HEK293 (cell line): ENCODE results near the gene PDXK.

Source experiments
- CTCF ChIA-PET: fragments of 350-600 bp; formaldehyde crosslinking; extraction: SDS; loops from one replicate; lab custom pipeline; 2021; ENCODE audit warnings: antibody characterized with exemption; lab: Yijun Ruan, JAX
- POLR2A ChIA-PET: fragments of 300-600 bp; formaldehyde crosslinking; extraction: SDS; loops from one replicate; lab custom pipeline; 2020; ENCODE audit warnings: antibody characterized with exemption, inconsistent platforms; lab: Yijun Ruan, JAX
- H3K27ac ChIP-seq: fragments of 200-500 bp; sonication (Bioruptor generic); 2 replicates; pipeline ENCODE4 v1.5.1; 2014; ENCODE audit warnings: low read depth, low read length, control low read depth, inconsistent platforms; ENCODE audit errors: extremely low read depth
- H3K36me3 ChIP-seq, 2 experiments: fragments of 200-500 bp in 1 of 2; sonication (Bioruptor generic) in 1 of 2; 1 replicate in 1 of 2; 2 replicates in 1 of 2; pipeline ENCODE4 v1.5.1; 2014 to 2017; ENCODE audit warnings: inconsistent platforms in 2 of 2, low read length in 2 of 2; ENCODE audit not compliant: control insufficient read depth in 2 of 2, insufficient read depth in 1 of 2
- H3K4me1 ChIP-seq: fragments of 200-500 bp; sonication (Bioruptor generic); 2 replicates; pipeline ENCODE4 v1.5.1; 2014; ENCODE audit warnings: mild to moderate bottlenecking, low read length, inconsistent platforms; ENCODE audit not compliant: control insufficient read depth, insufficient read depth
- H3K4me3 ChIP-seq: 2 replicates; pipeline ENCODE4 v1.5.1; 2011; ENCODE audit warnings: low read depth, mild to moderate bottlenecking, control low read depth, low read length, moderate library complexity
- H3K9me3 ChIP-seq: fragments of 200-500 bp; sonication (Bioruptor generic); 2 replicates; pipeline ENCODE4 v1.5.1; 2014; ENCODE audit warnings: low read depth, low read length, inconsistent platforms; ENCODE audit not compliant: control insufficient read depth, insufficient read depth
- INSM2 ChIP-seq: fragments of 450-650 bp; formaldehyde crosslinking; IDR thresholded peaks from 2 replicates; pipeline ENCODE4 v1.5.1; 2016; ENCODE audit warnings: missing biosample characterization, missing genetic modification characterization
- KLF16 ChIP-seq: fragments of 450-650 bp; formaldehyde crosslinking; IDR thresholded peaks from 2 replicates; pipeline ENCODE4 v1.5.1; 2017; ENCODE audit warnings: missing biosample characterization, missing genetic modification characterization
- PRDM4 ChIP-seq: fragments of 450-650 bp; formaldehyde crosslinking; IDR thresholded peaks from 2 replicates; pipeline ENCODE4 v1.5.1; 2017; ENCODE audit warnings: missing biosample characterization, missing genetic modification characterization
- REPIN1 ChIP-seq: fragments of 450-650 bp; formaldehyde crosslinking; IDR thresholded peaks from 2 replicates; pipeline ENCODE4 v1.5.1; 2017; ENCODE audit warnings: missing biosample characterization, missing genetic modification characterization, low read depth
- ZBTB11 ChIP-seq: fragments of 450-650 bp; formaldehyde crosslinking; conservative IDR thresholded peaks from 2 replicates; pipeline ENCODE4 v1.5.1; 2016; ENCODE audit warnings: low read depth, missing biosample characterization, missing genetic modification characterization
- ZBTB17 ChIP-seq: fragments of 450-650 bp; formaldehyde crosslinking; IDR thresholded peaks from 2 replicates; pipeline ENCODE4 v1.5.1; 2016; ENCODE audit warnings: missing biosample characterization, missing genetic modification characterization
- ZEB2 ChIP-seq: fragments of 450-650 bp; formaldehyde crosslinking; IDR thresholded peaks from 2 replicates; pipeline ENCODE4 v1.5.1; 2016; ENCODE audit warnings: missing biosample characterization, missing genetic modification characterization
- ZNF175 ChIP-seq: fragments of 450-650 bp; formaldehyde crosslinking; IDR thresholded peaks from 2 replicates; pipeline ENCODE4 v1.5.1; 2016; ENCODE audit warnings: missing biosample characterization, missing genetic modification characterization
- ZNF24 ChIP-seq: fragments of 450-650 bp; formaldehyde crosslinking; IDR thresholded peaks from 2 replicates; pipeline ENCODE4 v1.5.1; 2016; ENCODE audit warnings: missing biosample characterization, missing genetic modification characterization
- ZNF280C ChIP-seq: fragments of 450-650 bp; formaldehyde crosslinking; IDR thresholded peaks from 2 replicates; pipeline ENCODE4 v1.5.1; 2016; ENCODE audit warnings: missing biosample characterization, missing genetic modification characterization
- ZNF354C ChIP-seq: fragments of 450-650 bp; formaldehyde crosslinking; IDR thresholded peaks from 2 replicates; pipeline ENCODE4 v1.5.1; 2016; ENCODE audit warnings: missing biosample characterization, missing genetic modification characterization, low read depth, borderline replicate concordance
- ZNF398 ChIP-seq: fragments of 450-650 bp; formaldehyde crosslinking; IDR thresholded peaks from 2 replicates; pipeline ENCODE4 v1.5.1; 2017; ENCODE audit warnings: missing biosample characterization, missing genetic modification characterization
- ZNF416 ChIP-seq: fragments of 450-650 bp; formaldehyde crosslinking; IDR thresholded peaks from 2 replicates; pipeline ENCODE4 v1.5.1; 2016; ENCODE audit warnings: missing biosample characterization, missing genetic modification characterization
- ZNF530 ChIP-seq: fragments of 450-650 bp; formaldehyde crosslinking; IDR thresholded peaks from 2 replicates; pipeline ENCODE4 v1.5.1; 2016; ENCODE audit warnings: low read depth, missing biosample characterization, missing genetic modification characterization
- ZNF629 ChIP-seq: fragments of 450-650 bp; formaldehyde crosslinking; IDR thresholded peaks from 2 replicates; pipeline ENCODE4 v1.5.1; 2017; ENCODE audit warnings: missing biosample characterization, missing genetic modification characterization
- ZNF701 ChIP-seq: fragments of 450-650 bp; formaldehyde crosslinking; IDR thresholded peaks from 2 replicates; pipeline ENCODE4 v1.5.1; 2016; ENCODE audit warnings: missing biosample characterization, missing genetic modification characterization
- ZNF768 ChIP-seq: fragments of 450-650 bp; formaldehyde crosslinking; IDR thresholded peaks from 2 replicates; pipeline ENCODE4 v1.5.1; 2018; ENCODE audit warnings: missing biosample characterization, mild to moderate bottlenecking, missing genetic modification characterization
- ZNF777 ChIP-seq: fragments of 450-650 bp; formaldehyde crosslinking; IDR thresholded peaks from 2 replicates; pipeline ENCODE4 v1.5.1; 2017; ENCODE audit warnings: missing biosample characterization, missing genetic modification characterization, borderline replicate concordance
- ZNF785 ChIP-seq: fragments of 450-650 bp; formaldehyde crosslinking; IDR thresholded peaks from 2 replicates; pipeline ENCODE4 v1.5.1; 2016; ENCODE audit warnings: missing biosample characterization, missing genetic modification characterization

PDXK gene

GRCh38 chr21:43770066-43770655, 51.2 kb downstream of the PDXK start:
- TF ChIP-seq ZNF398 (tag by site-specific recombination) (no peak), REPIN1 (tag by site-specific recombination) (0 out of 2 replicates have a peak, but pooled peaks have one; percentile 31), ZBTB11 (tag by site-specific recombination) (no peak)
- TF ChIP-seq, all 188 proteins: peak for 1
- H3K4me1 ChIP-seq, result no peaks in the 10 kb centered on the region
- H3K36me3 ChIP-seq, result peaks cover 7 to 21% of the 10 kb centered on the region in 2 experiments; a peak in 2 of 3 replicates
- CTCF ChIA-PET, result no interaction called here
- no peaks in the 10 kb centered on the region for H3K9me3 ChIP-seq
- H3K27ac ChIP-seq, result no peak overlapping the region
- H3K4me3 ChIP-seq, result no peak overlapping the region
- POLR2A ChIA-PET, result interaction anchor here (1.6 to 1.9 kb wide), 2 partner anchors 12 to 41 kb away, joined by 4 to 6 read pairs; no protein-coding TSS in a partner anchor

GRCh38 chr21:43771199-43771675, 52.3 kb downstream of the PDXK start:
- CTCF ChIA-PET, result interaction anchor here (0.6 to 1.7 kb wide), 4 partner anchors 12 to 1566 kb away, joined by 3 to 8 read pairs (median 4); partner anchors contain the start of gene RRP1
- POLR2A ChIA-PET, result interaction anchor here (0.8 to 1.9 kb wide), 4 partner anchors 13 to 42 kb away, joined by 3 to 6 read pairs (median 4); partner anchors contain the start of gene RRP1
- Histone ChIP-seq H3K4me1 (no peaks in the 10 kb centered on the region), H3K27ac (no peak overlapping the region), H3K4me3 (no peak overlapping the region), H3K36me3 (peaks cover 7 to 21% of the 10 kb centered on the region in 2 experiments; a peak in 2 of 3 replicates), H3K9me3 (no peaks in the 10 kb centered on the region)
- no peak for TF ChIP-seq ZNF701
- no peak for TF ChIP-seq ZNF530 (tag by site-specific recombination)
- TF ChIP-seq ZNF777 (tag by site-specific recombination), result no peak
- no peak for TF ChIP-seq ZNF175 (tag by site-specific recombination)
- 0 out of 2 replicates have a peak, but pooled peaks have one; percentile 32 for TF ChIP-seq ZBTB17 (tag by site-specific recombination)
- TF ChIP-seq REPIN1 (tag by site-specific recombination), result no peak
- peak; percentile 44; the same call in 1 of the 2 replicates for TF ChIP-seq ZNF785 (tag by site-specific recombination)
- TF ChIP-seq ZNF629 (tag by site-specific recombination), result peak; percentile 86
- TF ChIP-seq ZEB2 (tag by site-specific recombination), result 0 out of 2 replicates have a peak, but pooled peaks have one; percentile 58
- TF ChIP-seq ZNF354C (tag by site-specific recombination), result no peak
- TF ChIP-seq INSM2 (tag by site-specific recombination), result no peak
- TF ChIP-seq ZNF768 (tag by site-specific recombination), result no peak
- no peak for TF ChIP-seq ZNF416
- no peak for TF ChIP-seq PRDM4
- TF ChIP-seq ZNF280C, result no peak
- no peak for TF ChIP-seq KLF16
- TF ChIP-seq ZNF24, result no peak; the same call in 1 of the 2 replicates
